Measurements from ENCODE around the gene GHR.
"Not testable (repeated sequence)": the region's sequence is repeated elsewhere in the genome, so short reads cannot be mapped to it uniquely, and the experiment has no call there.

The GHR gene

GRCh38 chr5:42666869-42667268 lies 243.6 kb downstream of the GHR start:
- no peaks in the 10 kb centered on the region for H3K36me3 ChIP-seq (ENCODE audit: control insufficient read depth, insufficient read depth, low read length)
- H3K4me1 ChIP-seq (ENCODE audit: control insufficient read depth, insufficient read depth, low read length): no peaks in the 10 kb centered on the region
- no peaks in the 10 kb centered on the region for H3K27me3 ChIP-seq (ENCODE audit: control insufficient read depth, insufficient read depth, low read length, poor library complexity, severe bottlenecking)
- H3K9me3 ChIP-seq (ENCODE audit: control insufficient read depth, low read length): no peaks in the 10 kb centered on the region
- WGBS, 2 experiments: 85 to 91% methylated on average over 3 of the region's 3 CpGs
- H3K4me3 ChIP-seq (ENCODE audit: insufficient read depth, low read depth, low read length): no peak overlapping the region
- no peak overlapping the region for H3K27ac ChIP-seq (ENCODE audit: insufficient read depth, low read depth, low read length, poor library complexity, severe bottlenecking)

GRCh38 chr5:42668254-42668653 lies 245.0 kb downstream of the GHR start:
- H3K27me3 ChIP-seq (ENCODE audit: control insufficient read depth, insufficient read depth, low read length, poor library complexity, severe bottlenecking): no peaks in the 10 kb centered on the region
- H3K9me3 ChIP-seq (ENCODE audit: control insufficient read depth, low read length): no peaks in the 10 kb centered on the region
- no peak overlapping the region for H3K4me3 ChIP-seq (ENCODE audit: insufficient read depth, low read depth, low read length)
- H3K27ac ChIP-seq (ENCODE audit: insufficient read depth, low read depth, low read length, poor library complexity, severe bottlenecking): no peak overlapping the region
- H3K4me1 ChIP-seq (ENCODE audit: control insufficient read depth, insufficient read depth, low read length): no peaks in the 10 kb centered on the region
- WGBS, 2 experiments: 100% methylated on average over 2 of the region's 2 CpGs; no CpG with 5 or more reads in 1 of the 2 experiments
- no peaks in the 10 kb centered on the region for H3K36me3 ChIP-seq (ENCODE audit: control insufficient read depth, insufficient read depth, low read length)

GRCh38 chr5:42672925-42673324 lies 249.7 kb downstream of the GHR start:
- Histone ChIP-seq H3K4me3 (ENCODE audit: insufficient read depth, low read depth, low read length) (no peak overlapping the region), H3K36me3 (ENCODE audit: control insufficient read depth, insufficient read depth, low read length) (no peaks in the 10 kb centered on the region), H3K4me1 (ENCODE audit: control insufficient read depth, insufficient read depth, low read length) (no peaks in the 10 kb centered on the region), H3K27ac (ENCODE audit: insufficient read depth, low read depth, low read length, poor library complexity, severe bottlenecking) (no peak overlapping the region), H3K27me3 (ENCODE audit: control insufficient read depth, insufficient read depth, low read length, poor library complexity, severe bottlenecking) (no peaks in the 10 kb centered on the region), H3K9me3 (ENCODE audit: control insufficient read depth, low read length) (no peaks in the 10 kb centered on the region)
- 94 to 95% methylated on average over 4 of the region's 4 CpGs for WGBS, 2 experiments

- no peak overlapping the region for H3K4me3 ChIP-seq (ENCODE audit: insufficient read depth, low read depth, low read length)
- H3K4me1 ChIP-seq (ENCODE audit: control insufficient read depth, insufficient read depth, low read length): no peaks in the 10 kb centered on the region
- no peak overlapping the region for H3K27ac ChIP-seq (ENCODE audit: insufficient read depth, low read depth, low read length, poor library complexity, severe bottlenecking)
- no peaks in the 10 kb centered on the region for H3K27me3 ChIP-seq (ENCODE audit: control insufficient read depth, insufficient read depth, low read length, poor library complexity, severe bottlenecking)
- no peaks in the 10 kb centered on the region for H3K36me3 ChIP-seq (ENCODE audit: control insufficient read depth, insufficient read depth, low read length)
- H3K9me3 ChIP-seq (ENCODE audit: control insufficient read depth, low read length): no peaks in the 10 kb centered on the region
Measured at GRCh38 chr5:42675602-42676001, 252.4 kb downstream of the GHR start.

- no peaks in the 10 kb centered on the region for H3K36me3 ChIP-seq (ENCODE audit: control insufficient read depth, insufficient read depth, low read length)
- no peak overlapping the region for H3K4me3 ChIP-seq (ENCODE audit: insufficient read depth, low read depth, low read length)
- H3K27ac ChIP-seq (ENCODE audit: insufficient read depth, low read depth, low read length, poor library complexity, severe bottlenecking): no peak overlapping the region
- 80% methylated on average over 1 of the region's 1 CpG; no CpG with 5 or more reads in 1 of the 2 experiments for WGBS, 2 experiments
- no peaks in the 10 kb centered on the region for H3K9me3 ChIP-seq (ENCODE audit: control insufficient read depth, low read length)
- H3K4me1 ChIP-seq (ENCODE audit: control insufficient read depth, insufficient read depth, low read length): no peaks in the 10 kb centered on the region
- no peaks in the 10 kb centered on the region for H3K27me3 ChIP-seq (ENCODE audit: control insufficient read depth, insufficient read depth, low read length, poor library complexity, severe bottlenecking)
Measured at GRCh38 chr5:42676362-42676761, 253.1 kb downstream of the GHR start.

- WGBS, 2 experiments: 91 to 95% methylated on average over 4 to 5 of the region's 5 CpGs
- no peak overlapping the region for H3K27ac ChIP-seq (ENCODE audit: insufficient read depth, low read depth, low read length, poor library complexity, severe bottlenecking)
- H3K27me3 ChIP-seq (ENCODE audit: control insufficient read depth, insufficient read depth, low read length, poor library complexity, severe bottlenecking): no peaks in the 10 kb centered on the region
- H3K36me3 ChIP-seq (ENCODE audit: control insufficient read depth, insufficient read depth, low read length): no peaks in the 10 kb centered on the region
- no peaks in the 10 kb centered on the region for H3K9me3 ChIP-seq (ENCODE audit: control insufficient read depth, low read length)
- no peak overlapping the region for H3K4me3 ChIP-seq (ENCODE audit: insufficient read depth, low read depth, low read length)
- H3K4me1 ChIP-seq (ENCODE audit: control insufficient read depth, insufficient read depth, low read length): no peaks in the 10 kb centered on the region
Measured at GRCh38 chr5:42677156-42677842, 254.1 kb downstream of the GHR start.

- Histone ChIP-seq H3K27ac (ENCODE audit: insufficient read depth, low read depth, low read length, poor library complexity, severe bottlenecking) (no peak overlapping the region), H3K27me3 (ENCODE audit: control insufficient read depth, insufficient read depth, low read length, poor library complexity, severe bottlenecking) (no peaks in the 10 kb centered on the region), H3K4me3 (ENCODE audit: insufficient read depth, low read depth, low read length) (no peak overlapping the region), H3K36me3 (ENCODE audit: control insufficient read depth, insufficient read depth, low read length) (no peaks in the 10 kb centered on the region), H3K9me3 (ENCODE audit: control insufficient read depth, low read length) (no peaks in the 10 kb centered on the region), H3K4me1 (ENCODE audit: control insufficient read depth, insufficient read depth, low read length) (no peaks in the 10 kb centered on the region)
- WGBS, 2 experiments: 84 to 96% methylated on average over 3 of the region's 3 CpGs
Measured at GRCh38 chr5:42680046-42680445, 256.8 kb downstream of the GHR start.

- not testable (repeated sequence) for H3K9me3 ChIP-seq (ENCODE audit: control insufficient read depth, low read length); H3K4me3 ChIP-seq (ENCODE audit: insufficient read depth, low read depth, low read length); H3K36me3 ChIP-seq (ENCODE audit: control insufficient read depth, insufficient read depth, low read length); H3K27me3 ChIP-seq (ENCODE audit: control insufficient read depth, insufficient read depth, low read length, poor library complexity, severe bottlenecking); H3K4me1 ChIP-seq (ENCODE audit: control insufficient read depth, insufficient read depth, low read length); H3K27ac ChIP-seq (ENCODE audit: insufficient read depth, low read depth, low read length, poor library complexity, severe bottlenecking)
Measured at GRCh38 chr5:42685078-42685477, 261.8 kb downstream of the GHR start.

GRCh38 chr5:42689391-42689790 lies 266.2 kb downstream of the GHR start:
- Histone ChIP-seq H3K4me1 (ENCODE audit: control insufficient read depth, insufficient read depth, low read length) (no peaks in the 10 kb centered on the region), H3K27ac (ENCODE audit: insufficient read depth, low read depth, low read length, poor library complexity, severe bottlenecking) (no peak overlapping the region), H3K27me3 (ENCODE audit: control insufficient read depth, insufficient read depth, low read length, poor library complexity, severe bottlenecking) (no peaks in the 10 kb centered on the region), H3K4me3 (ENCODE audit: insufficient read depth, low read depth, low read length) (no peak overlapping the region), H3K36me3 (ENCODE audit: control insufficient read depth, insufficient read depth, low read length) (no peaks in the 10 kb centered on the region), H3K9me3 (ENCODE audit: control insufficient read depth, low read length) (no peaks in the 10 kb centered on the region)
- 84 to 85% methylated on average over 4 of the region's 4 CpGs for WGBS, 2 experiments

GRCh38 chr5:42691413-42691937 lies 268.2 kb downstream of the GHR start:
- WGBS, 2 experiments: 89 to 90% methylated on average over 3 of the region's 3 CpGs
- Histone ChIP-seq H3K4me3 (ENCODE audit: insufficient read depth, low read depth, low read length) (no peak overlapping the region), H3K27ac (ENCODE audit: insufficient read depth, low read depth, low read length, poor library complexity, severe bottlenecking) (no peak overlapping the region), H3K36me3 (ENCODE audit: control insufficient read depth, insufficient read depth, low read length) (no peaks in the 10 kb centered on the region), H3K4me1 (ENCODE audit: control insufficient read depth, insufficient read depth, low read length) (no peaks in the 10 kb centered on the region), H3K9me3 (ENCODE audit: control insufficient read depth, low read length) (no peaks in the 10 kb centered on the region), H3K27me3 (ENCODE audit: control insufficient read depth, insufficient read depth, low read length, poor library complexity, severe bottlenecking) (no peaks in the 10 kb centered on the region)

Data from ectodermal cell (in vitro differentiated cells).